IMR-90 (cell line): ENCODE results near the gene ORC5.

Source experiments
- CEBPB ChIP-seq: IDR thresholded peaks from 2 replicates; pipeline ENCODE4 v1.6.1; 2012; ENCODE audit warnings: low read depth, low read length, improper control_type of control experiment
- CHD1 ChIP-seq: IDR thresholded peaks from 2 replicates; pipeline ENCODE4 v1.6.1; 2012; ENCODE audit warnings: low read depth, low read length, improper control_type of control experiment
- MAFK ChIP-seq: IDR thresholded peaks from 2 replicates; pipeline ENCODE4 v1.6.1; 2012; ENCODE audit warnings: low read depth, low read length, improper control_type of control experiment
- MAZ ChIP-seq: IDR thresholded peaks from 2 replicates; pipeline ENCODE4 v1.6.1; 2012; ENCODE audit warnings: low read depth, mild to moderate bottlenecking, low read length, improper control_type of control experiment, moderate library complexity, borderline replicate concordance
- MXI1 ChIP-seq: IDR thresholded peaks from 2 replicates; pipeline ENCODE4 v1.6.1; 2012; ENCODE audit warnings: low read depth, mild to moderate bottlenecking, low read length, moderate library complexity, borderline replicate concordance
- NFE2L2 ChIP-seq: fragments of 150-350 bp; IDR thresholded peaks from 2 replicates; pipeline ENCODE4 v1.6.1; 2016; ENCODE audit warnings: low read depth, mild to moderate bottlenecking, low read length
- POLR2A ChIP-seq: IDR thresholded peaks from 2 replicates; pipeline ENCODE4 v1.6.1; 2012; ENCODE audit warnings: mild to moderate bottlenecking, low read depth, low read length
- RAD21 ChIP-seq: IDR thresholded peaks from 2 replicates; pipeline ENCODE4 v1.6.1; 2012; ENCODE audit warnings: low read length, improper control_type of control experiment
- RCOR1 ChIP-seq: IDR thresholded peaks from 2 replicates; pipeline ENCODE4 v1.6.1; 2012; ENCODE audit warnings: mild to moderate bottlenecking, low read length, improper control_type of control experiment; ENCODE audit not compliant: insufficient replicate concordance
- RFX5 ChIP-seq: IDR thresholded peaks from 2 replicates; pipeline ENCODE4 v1.8.0; 2012; ENCODE audit warnings: low read depth, mild to moderate bottlenecking, low read length, moderate library complexity
- SMC3 ChIP-seq: fragments of 150-350 bp; IDR thresholded peaks from 2 replicates; pipeline ENCODE4 v1.6.1; 2016; ENCODE audit warnings: low read depth, mild to moderate bottlenecking, antibody characterized with exemption, low read length, moderate library complexity
- TF ChIP-seq, protein P1 (sequence below): conservative IDR thresholded peaks from 2 replicates; pipeline ENCODE4 v1.5.1; 2012; ENCODE audit warnings: mild to moderate bottlenecking, low read depth, low read length, improper control_type of control experiment
- TF ChIP-seq, protein P2 (sequence below): fragments of 150-350 bp; IDR thresholded peaks from 2 replicates; pipeline ENCODE4 v1.6.1; 2017; ENCODE audit warnings: mild to moderate bottlenecking, antibody characterized with exemption, low read length, low read depth
- TF ChIP-seq, protein P3 (sequence below): fragments of 150-350 bp; IDR thresholded peaks from 2 replicates; pipeline ENCODE4 v1.6.1; 2016; ENCODE audit warnings: low read depth, mild to moderate bottlenecking, low read length, moderate library complexity, borderline replicate concordance

DNA sequence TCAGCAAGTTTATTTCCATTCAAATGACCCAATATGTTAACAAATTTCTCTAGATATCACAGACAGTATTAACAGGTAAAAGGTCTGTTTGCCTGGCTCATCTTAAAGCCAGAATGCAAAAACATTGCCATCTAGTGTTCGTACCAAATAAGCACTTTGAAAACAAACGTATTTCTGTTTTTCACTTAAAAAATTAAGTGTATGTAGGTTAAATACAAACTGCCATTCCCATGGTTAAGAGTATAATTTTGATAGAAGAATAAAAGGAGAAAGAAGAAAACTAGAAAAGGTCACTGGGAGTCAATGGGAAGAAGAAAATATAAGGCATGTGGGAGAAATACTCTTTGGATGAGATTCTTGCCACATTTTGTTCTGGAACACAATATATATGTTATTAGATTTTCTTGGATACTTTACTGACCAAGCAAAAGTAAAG, 51.0 kb downstream of the ORC5 start:
- TF ChIP-seq SMC3, result peak; percentile 78
- TF ChIP-seq, protein P1, sequence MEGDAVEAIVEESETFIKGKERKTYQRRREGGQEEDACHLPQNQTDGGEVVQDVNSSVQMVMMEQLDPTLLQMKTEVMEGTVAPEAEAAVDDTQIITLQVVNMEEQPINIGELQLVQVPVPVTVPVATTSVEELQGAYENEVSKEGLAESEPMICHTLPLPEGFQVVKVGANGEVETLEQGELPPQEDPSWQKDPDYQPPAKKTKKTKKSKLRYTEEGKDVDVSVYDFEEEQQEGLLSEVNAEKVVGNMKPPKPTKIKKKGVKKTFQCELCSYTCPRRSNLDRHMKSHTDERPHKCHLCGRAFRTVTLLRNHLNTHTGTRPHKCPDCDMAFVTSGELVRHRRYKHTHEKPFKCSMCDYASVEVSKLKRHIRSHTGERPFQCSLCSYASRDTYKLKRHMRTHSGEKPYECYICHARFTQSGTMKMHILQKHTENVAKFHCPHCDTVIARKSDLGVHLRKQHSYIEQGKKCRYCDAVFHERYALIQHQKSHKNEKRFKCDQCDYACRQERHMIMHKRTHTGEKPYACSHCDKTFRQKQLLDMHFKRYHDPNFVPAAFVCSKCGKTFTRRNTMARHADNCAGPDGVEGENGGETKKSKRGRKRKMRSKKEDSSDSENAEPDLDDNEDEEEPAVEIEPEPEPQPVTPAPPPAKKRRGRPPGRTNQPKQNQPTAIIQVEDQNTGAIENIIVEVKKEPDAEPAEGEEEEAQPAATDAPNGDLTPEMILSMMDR, result peak; percentile 70
- TF ChIP-seq CEBPB, result no peak
- TF ChIP-seq, protein P2, sequence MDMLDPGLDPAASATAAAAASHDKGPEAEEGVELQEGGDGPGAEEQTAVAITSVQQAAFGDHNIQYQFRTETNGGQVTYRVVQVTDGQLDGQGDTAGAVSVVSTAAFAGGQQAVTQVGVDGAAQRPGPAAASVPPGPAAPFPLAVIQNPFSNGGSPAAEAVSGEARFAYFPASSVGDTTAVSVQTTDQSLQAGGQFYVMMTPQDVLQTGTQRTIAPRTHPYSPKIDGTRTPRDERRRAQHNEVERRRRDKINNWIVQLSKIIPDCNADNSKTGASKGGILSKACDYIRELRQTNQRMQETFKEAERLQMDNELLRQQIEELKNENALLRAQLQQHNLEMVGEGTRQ, result no peak
- TF ChIP-seq MAZ, result no peak
- no peak for TF ChIP-seq RCOR1
- no peak for TF ChIP-seq NFE2L2
- TF ChIP-seq MXI1, result no peak
- no peak for TF ChIP-seq POLR2A
- TF ChIP-seq MAFK, result no peak
- TF ChIP-seq CHD1, result no peak
- peak; percentile 72 for TF ChIP-seq RAD21
- TF ChIP-seq, protein P3, sequence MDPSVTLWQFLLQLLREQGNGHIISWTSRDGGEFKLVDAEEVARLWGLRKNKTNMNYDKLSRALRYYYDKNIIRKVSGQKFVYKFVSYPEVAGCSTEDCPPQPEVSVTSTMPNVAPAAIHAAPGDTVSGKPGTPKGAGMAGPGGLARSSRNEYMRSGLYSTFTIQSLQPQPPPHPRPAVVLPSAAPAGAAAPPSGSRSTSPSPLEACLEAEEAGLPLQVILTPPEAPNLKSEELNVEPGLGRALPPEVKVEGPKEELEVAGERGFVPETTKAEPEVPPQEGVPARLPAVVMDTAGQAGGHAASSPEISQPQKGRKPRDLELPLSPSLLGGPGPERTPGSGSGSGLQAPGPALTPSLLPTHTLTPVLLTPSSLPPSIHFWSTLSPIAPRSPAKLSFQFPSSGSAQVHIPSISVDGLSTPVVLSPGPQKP, result no peak
- TF ChIP-seq RFX5, result no peak
